Measurements from ENCODE around the gene TFF1. TPM values are rescaled to one million over a fixed set of nuclear protein-coding genes. Genes with fewer than 3 reads are reported as not detected.

Gene TFF1
- polyA plus RNA-seq, 1 donor from 2014 or later: not detected

- H2AFZ ChIP-seq (ENCODE audit: low read depth, low read length): no peak overlapping the region
- H3K9me2 ChIP-seq (ENCODE audit: insufficient read depth, low read length): no peaks in the 10 kb centered on the region
- H3K9ac ChIP-seq (ENCODE audit: low read length): no peak overlapping the region
- no peak overlapping the region for H3K4me2 ChIP-seq (ENCODE audit: low read length)
- no peak overlapping the region for H3K4me3 ChIP-seq (ENCODE audit: low read length)
- TF ChIP-seq TAF1 (IDR thresholded peaks at IDR 0.05; ENCODE audit: low read depth): no peak
- H3K36me3 ChIP-seq (ENCODE audit: insufficient read depth, low read length): no peaks in the 10 kb centered on the region
- H3F3A ChIP-seq (ENCODE audit: insufficient read depth, low read length, poor library complexity, severe bottlenecking): no peaks in the 10 kb centered on the region
- no peaks in the 10 kb centered on the region for H4K20me1 ChIP-seq (ENCODE audit: insufficient read depth)
- no peaks in the 10 kb centered on the region for H3K79me2 ChIP-seq (replicated peaks; ENCODE audit: insufficient read depth, low read length)
- peaks cover 6% of the 10 kb centered on the region for H3K9me3 ChIP-seq (ENCODE audit: low read length)
- H3K27me3 ChIP-seq (ENCODE audit: insufficient read depth, low read depth, low read length): no peaks in the 10 kb centered on the region
- H3K27ac ChIP-seq (ENCODE audit: low read length): no peak overlapping the region
These were observed 30.3 kb downstream of the TFF1 start for GRCh38 chr21:42336054-42336453.

GRCh38 chr21:42332557-42333317, 33.6 kb downstream of the TFF1 start:
- Histone ChIP-seq H3K27ac (ENCODE audit: low read length) (no peak overlapping the region), H3K36me3 (ENCODE audit: insufficient read depth, low read length) (no peaks in the 10 kb centered on the region), H3K4me2 (ENCODE audit: low read length) (no peak overlapping the region), H3K27me3 (ENCODE audit: insufficient read depth, low read depth, low read length) (no peaks in the 10 kb centered on the region), H3K9me3 (ENCODE audit: low read length) (peaks cover 6% of the 10 kb centered on the region), H3K9ac (ENCODE audit: low read length) (no peak overlapping the region), H4K20me1 (ENCODE audit: insufficient read depth) (no peaks in the 10 kb centered on the region), H3F3A (ENCODE audit: insufficient read depth, low read length, poor library complexity, severe bottlenecking) (no peaks in the 10 kb centered on the region), H3K4me3 (ENCODE audit: low read length) (no peak overlapping the region), H2AFZ (ENCODE audit: low read depth, low read length) (no peak overlapping the region), H3K79me2 (replicated peaks; ENCODE audit: insufficient read depth, low read length) (no peaks in the 10 kb centered on the region), H3K9me2 (ENCODE audit: insufficient read depth, low read length) (no peaks in the 10 kb centered on the region)
- TF ChIP-seq RAD21 (conservative IDR thresholded peaks at IDR 0.05) (no peak), EP300 (conservative IDR thresholded peaks at IDR 0.05; ENCODE audit: poor library complexity, severe bottlenecking) (no peak), TAF1 (IDR thresholded peaks at IDR 0.05; ENCODE audit: low read depth) (no peak), EZH2 (IDR thresholded peaks at IDR 0.05; ENCODE audit: borderline replicate concordance, insufficient read depth, low read length, poor library complexity, severe bottlenecking) (no peak), CTCF (IDR thresholded peaks at IDR 0.05; ENCODE audit: poor library complexity, severe bottlenecking) (no peak), POLR2AphosphoS5 (IDR thresholded peaks at IDR 0.05) (no peak), SMC3 (conservative IDR thresholded peaks at IDR 0.05; ENCODE audit: poor library complexity) (no peak), MXI1 (conservative IDR thresholded peaks at IDR 0.05; ENCODE audit: poor library complexity, severe bottlenecking) (no peak), REST (IDR thresholded peaks at IDR 0.05; ENCODE audit: borderline replicate concordance) (no peak)

All from neural cell (in vitro differentiated cells).